Vagina (tissue), 2 donors: Measurements from ENCODE around the gene UBE2L3. TPM values are rescaled to one million over a fixed set of nuclear protein-coding genes. Genes with fewer than 3 reads are reported as not detected.

Experiments used
- DNase-seq, 2 donors: peaks; one replicate each; pipeline ENCODE4 v3.0.0-alpha.2; 2017; ENCODE audit errors: extremely low spot score in 2 of 2
- H3K27ac ChIP-seq: fragments of 200-600 bp; sonication (generic); one replicate; pipeline ENCODE4 v1.5.1; 2019
- H3K27me3 ChIP-seq: fragments of 200-600 bp; sonication (generic); one replicate; pipeline ENCODE4 v1.5.1; 2019
- H3K36me3 ChIP-seq, 2 donors: fragments of 200-600 bp; sonication (generic); one replicate each; pipeline ENCODE4 v1.5.1; 2017 to 2019
- H3K4me1 ChIP-seq: fragments of 200-600 bp; sonication (generic); one replicate; pipeline ENCODE4 v1.5.1; 2019
- H3K4me3 ChIP-seq, 2 donors: fragments of 200-600 bp; sonication (generic); 1 replicate in 1 of 2; 2 replicates in 1 of 2; pipeline ENCODE4 v1.5.1; 2016 to 2019
- H3K9me3 ChIP-seq: fragments of 200-600 bp; sonication (generic); one replicate; pipeline ENCODE4 v1.5.1; 2019
- CTCF ChIP-seq, 3 experiments: fragments of 450-650 bp in 2 of 3; fragments of 200-600 bp in 1 of 3; sonication (generic) in 1 of 3; IDR thresholded peaks; one replicate each; pipeline ENCODE4 v1.5.1; 2017 to 2019; ENCODE audit warnings: antibody characterized with exemption in 3 of 3, mild to moderate bottlenecking in 2 of 3, moderate library complexity in 2 of 3
- POLR2A ChIP-seq, 2 donors: fragments of 450-650 bp; IDR thresholded peaks; one replicate each; pipeline ENCODE4 v1.6.1; 2017; ENCODE audit warnings: antibody characterized with exemption in 2 of 2, mild to moderate bottlenecking in 2 of 2, moderate library complexity in 2 of 2
- POLR2AphosphoS5 ChIP-seq, 2 donors: sonication (generic); formaldehyde crosslinking; IDR thresholded peaks; one replicate each; pipeline ENCODE4 v1.9.0; 2017; ENCODE audit warnings: antibody characterized with exemption in 2 of 2, mild to moderate bottlenecking in 2 of 2, low read depth in 1 of 2; ENCODE audit not compliant: insufficient read depth in 1 of 2
- intact Hi-C: fragments of 100-400 bp; cut with DNase I; formaldehyde crosslinking; loops from one replicate; pipeline ENCODE4 v1.15.1; 2023
- total RNA-seq: library from RNA; depleted of rRNA; stranded (reverse); fragments of >200 nt; gene quantifications from one replicate; pipeline ENCODE4 v1.2.3, GENCODE V29; 2016

UBE2L3 gene
- total RNA-seq, 1 donor from 2014 or later = 32.7 TPM

- TF ChIP-seq POLR2AphosphoS5 (IDR thresholded peaks at IDR 0.05; ENCODE audit: insufficient read depth in 1 of 2, low read depth in 1 of 2) (no peak), POLR2A (IDR thresholded peaks at IDR 0.05) (no peak), CTCF (IDR thresholded peaks at IDR 0.05) (no peak)
- Histone ChIP-seq H3K27me3 (no peaks in the 10 kb centered on the region), H3K27ac (no peak within 1 kb of the TSS), H3K4me1 (peaks cover 14% of the 10 kb centered on the region), H3K9me3 (no peaks in the 10 kb centered on the region), H3K36me3 (peaks cover 0 to 4% of the 10 kb centered on the region in 2 donors), H3K4me3 (no peak within 1 kb of the TSS)
- no peak for DNase-seq
- intact Hi-C loops = no loop called here
Measured at GRCh38 chr22:21632237-21632895, 64.9 kb downstream of the UBE2L3 start, which contains the start of gene CCDC116. Gene CCDC116 (plus strand): TSS chr22:21632760. CDS start chr22:21633182, 422 bp downstream.

GRCh38 chr22:21632931-21633330, 65.4 kb downstream of the UBE2L3 start:
- no peak for TF ChIP-seq POLR2AphosphoS5 (IDR thresholded peaks at IDR 0.05; ENCODE audit: insufficient read depth in 1 of 2, low read depth in 1 of 2)
- no peak for TF ChIP-seq POLR2A (IDR thresholded peaks at IDR 0.05)
- TF ChIP-seq CTCF (IDR thresholded peaks at IDR 0.05) = no peak
- Histone ChIP-seq H3K36me3 (peaks cover 0 to 2% of the 10 kb centered on the region in 2 donors), H3K4me3 (no peak overlapping the region), H3K27ac (no peak overlapping the region), H3K9me3 (no peaks in the 10 kb centered on the region), H3K27me3 (no peaks in the 10 kb centered on the region), H3K4me1 (peaks cover 13% of the 10 kb centered on the region)
- intact Hi-C loops = no loop called here
- no peak for DNase-seq

GRCh38 chr22:21633481-21633880, 66.0 kb downstream of the UBE2L3 start:
- no peaks in the 10 kb centered on the region for H3K9me3 ChIP-seq
- peaks cover 7% of the 10 kb centered on the region for H3K4me1 ChIP-seq
- no peaks in the 10 kb centered on the region for H3K27me3 ChIP-seq
- intact Hi-C loops = no loop called here
- H3K4me3 ChIP-seq = no peak overlapping the region
- TF ChIP-seq CTCF (IDR thresholded peaks at IDR 0.05) (no peak), POLR2A (IDR thresholded peaks at IDR 0.05) (no peak), POLR2AphosphoS5 (IDR thresholded peaks at IDR 0.05; ENCODE audit: insufficient read depth in 1 of 2, low read depth in 1 of 2) (no peak)
- DNase-seq = no peak
- H3K27ac ChIP-seq = no peak overlapping the region
- H3K36me3 ChIP-seq = no peaks in the 10 kb centered on the region

- Histone ChIP-seq H3K4me1 (peaks cover 1% of the 10 kb centered on the region), H3K27ac (no peak overlapping the region), H3K9me3 (no peaks in the 10 kb centered on the region), H3K36me3 (no peaks in the 10 kb centered on the region), H3K4me3 (no peak overlapping the region), H3K27me3 (no peaks in the 10 kb centered on the region)
- no peak for DNase-seq
- intact Hi-C loops = no loop called here
- TF ChIP-seq POLR2AphosphoS5 (IDR thresholded peaks at IDR 0.05; ENCODE audit: insufficient read depth in 1 of 2, low read depth in 1 of 2) (no peak), POLR2A (IDR thresholded peaks at IDR 0.05) (no peak), CTCF (IDR thresholded peaks at IDR 0.05) (no peak)
Measured at GRCh38 chr22:21634081-21634480, 66.6 kb downstream of the UBE2L3 start.

- no peaks in the 10 kb centered on the region for H3K27me3 ChIP-seq
- TF ChIP-seq POLR2AphosphoS5 (IDR thresholded peaks at IDR 0.05; ENCODE audit: insufficient read depth in 1 of 2, low read depth in 1 of 2) (no peak), POLR2A (IDR thresholded peaks at IDR 0.05) (no peak), CTCF (IDR thresholded peaks at IDR 0.05) (no peak)
- intact Hi-C loops = no loop called here
- no peak overlapping the region for H3K4me3 ChIP-seq
- no peaks in the 10 kb centered on the region for H3K9me3 ChIP-seq
- H3K36me3 ChIP-seq = no peaks in the 10 kb centered on the region
- DNase-seq = no peak
- no peak overlapping the region for H3K27ac ChIP-seq
- H3K4me1 ChIP-seq = no peaks in the 10 kb centered on the region
Measured at GRCh38 chr22:21634844-21635243, 67.3 kb downstream of the UBE2L3 start.
